ENCODE results near the gene ANKEF1. TPM values are rescaled to one million over a fixed set of nuclear protein-coding genes. Genes with fewer than 3 reads are reported as not detected.
A peak's percentile ranks its signal among the peaks of the same experiment; 100 is the strongest.
"Not testable (repeated sequence)": the region's sequence is repeated elsewhere in the genome, so short reads cannot be mapped to it uniquely, and the experiment has no call there.

Gene ANKEF1
- polyA plus RNA-seq, 1 donor (not counting 4 experiments of a cell fraction or from before 2014, with no cell fraction given): 12.4 TPM

DNA sequence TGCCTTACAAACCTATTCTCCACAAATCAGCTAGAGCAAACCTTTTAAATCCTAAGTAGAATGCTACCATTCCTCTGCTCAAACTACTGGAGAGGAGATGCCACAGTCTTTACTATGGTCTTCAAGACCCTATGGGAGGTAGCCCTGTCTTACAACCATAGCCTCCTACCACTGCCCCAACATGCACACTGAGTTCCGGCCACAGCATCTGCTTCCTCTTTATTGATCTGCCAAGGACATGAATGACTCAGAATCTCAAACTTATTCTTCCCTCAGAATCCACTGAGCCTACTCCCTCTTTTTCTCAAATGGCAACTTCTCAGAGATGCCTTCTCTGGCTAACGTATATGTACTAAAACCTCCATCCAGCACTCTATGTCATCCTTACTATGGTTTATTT, 12.2 kb upstream of the ANKEF1 start:
- Histone ChIP-seq H3K36me3 (ENCODE audit: control insufficient read depth in 2 of 2, extremely low read depth in 1 of 2, insufficient read depth in 2 of 2, low read length in 2 of 2) (no peaks in the 10 kb centered on the region), H3K4me3 (ENCODE audit: control insufficient read depth in 2 of 3, extremely low read depth in 1 of 3, insufficient read depth in 2 of 3, low read depth in 1 of 3, low read length in 3 of 3) (no peak overlapping the region), H3K4me1 (ENCODE audit: control insufficient read depth, extremely low read depth, insufficient read depth, low read length) (no peaks in the 10 kb centered on the region), H3K9me3 (ENCODE audit: control insufficient read depth, low read depth, low read length) (no peaks in the 10 kb centered on the region), H3K27me3 (ENCODE audit: control insufficient read depth, extremely low read depth, insufficient read depth, low read length) (no peaks in the 10 kb centered on the region), H3K79me2 (ENCODE audit: control insufficient read depth, insufficient read depth, low read length) (no peaks in the 10 kb centered on the region), H3K27ac (ENCODE audit: control insufficient read depth, insufficient read depth, low read length) (no peak overlapping the region), H2AFZ (ENCODE audit: control insufficient read depth, low read length) (peak overlapping the region; percentile 59), H3K9ac (ENCODE audit: control insufficient read depth, extremely low read depth, insufficient read depth, low read length) (no peak overlapping the region), H3K4me2 (ENCODE audit: control insufficient read depth, extremely low read depth, insufficient read depth, low read depth, low read length) (no peak overlapping the region), H4K20me1 (ENCODE audit: control insufficient read depth, extremely low read depth, insufficient read depth, low read length) (no peaks in the 10 kb centered on the region), H3K9me1 (ENCODE audit: control insufficient read depth, extremely low read depth, insufficient read depth, low read length) (no peaks in the 10 kb centered on the region)
- peak; percentile 29 for FAIRE-seq
- TF ChIP-seq EZH2 (IDR thresholded peaks at IDR 0.05; ENCODE audit: low read length): no peak
- TF ChIP-seq, protein P1, sequence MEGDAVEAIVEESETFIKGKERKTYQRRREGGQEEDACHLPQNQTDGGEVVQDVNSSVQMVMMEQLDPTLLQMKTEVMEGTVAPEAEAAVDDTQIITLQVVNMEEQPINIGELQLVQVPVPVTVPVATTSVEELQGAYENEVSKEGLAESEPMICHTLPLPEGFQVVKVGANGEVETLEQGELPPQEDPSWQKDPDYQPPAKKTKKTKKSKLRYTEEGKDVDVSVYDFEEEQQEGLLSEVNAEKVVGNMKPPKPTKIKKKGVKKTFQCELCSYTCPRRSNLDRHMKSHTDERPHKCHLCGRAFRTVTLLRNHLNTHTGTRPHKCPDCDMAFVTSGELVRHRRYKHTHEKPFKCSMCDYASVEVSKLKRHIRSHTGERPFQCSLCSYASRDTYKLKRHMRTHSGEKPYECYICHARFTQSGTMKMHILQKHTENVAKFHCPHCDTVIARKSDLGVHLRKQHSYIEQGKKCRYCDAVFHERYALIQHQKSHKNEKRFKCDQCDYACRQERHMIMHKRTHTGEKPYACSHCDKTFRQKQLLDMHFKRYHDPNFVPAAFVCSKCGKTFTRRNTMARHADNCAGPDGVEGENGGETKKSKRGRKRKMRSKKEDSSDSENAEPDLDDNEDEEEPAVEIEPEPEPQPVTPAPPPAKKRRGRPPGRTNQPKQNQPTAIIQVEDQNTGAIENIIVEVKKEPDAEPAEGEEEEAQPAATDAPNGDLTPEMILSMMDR (optimal IDR thresholded peaks at IDR 0.05 in 1 of 3, IDR thresholded peaks at IDR 0.05 in 1 of 3, conservative IDR thresholded peaks at IDR 0.05 in 1 of 3; ENCODE audit: extremely low read depth in 1 of 3, insufficient read depth in 2 of 3, low read length in 3 of 3): no peak
- DNase-seq (ENCODE audit: low read depth, low spot score): no peak
- dilution Hi-C loops (cut with MboI; ENCODE audit: extremely low pct_ligation_motif_present, low sequenced_read_pairs): no loop called here

DNA sequence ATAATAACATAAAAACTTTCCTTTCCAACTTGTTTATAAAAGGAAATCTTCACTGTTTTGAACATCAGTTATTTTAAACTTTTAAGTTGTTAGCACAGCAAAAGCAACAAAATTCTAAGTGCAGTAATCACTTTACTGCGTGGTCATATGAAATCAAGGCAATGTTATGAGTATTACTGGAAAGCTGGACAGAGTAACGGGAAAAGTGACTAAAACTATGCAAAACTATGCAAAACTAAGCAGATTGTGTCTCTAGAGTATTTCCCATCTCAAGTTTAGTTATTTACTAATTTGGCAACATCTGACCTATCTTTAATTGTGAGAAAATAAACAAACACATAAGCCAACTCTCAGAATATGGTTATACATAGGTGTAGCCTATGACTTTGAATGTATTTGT, 10.9 kb upstream of the ANKEF1 start:
- Histone ChIP-seq H3K9me3 (ENCODE audit: control insufficient read depth, low read depth, low read length) (no peaks in the 10 kb centered on the region), H3K79me2 (ENCODE audit: control insufficient read depth, insufficient read depth, low read length) (no peaks in the 10 kb centered on the region), H3K9me1 (ENCODE audit: control insufficient read depth, extremely low read depth, insufficient read depth, low read length) (no peaks in the 10 kb centered on the region), H4K20me1 (ENCODE audit: control insufficient read depth, extremely low read depth, insufficient read depth, low read length) (no peaks in the 10 kb centered on the region), H3K4me1 (ENCODE audit: control insufficient read depth, extremely low read depth, insufficient read depth, low read length) (no peaks in the 10 kb centered on the region), H3K4me2 (ENCODE audit: control insufficient read depth, extremely low read depth, insufficient read depth, low read depth, low read length) (no peak overlapping the region), H3K27me3 (ENCODE audit: control insufficient read depth, extremely low read depth, insufficient read depth, low read length) (no peaks in the 10 kb centered on the region), H3K9ac (ENCODE audit: control insufficient read depth, extremely low read depth, insufficient read depth, low read length) (no peak overlapping the region), H3K4me3 (ENCODE audit: control insufficient read depth in 2 of 3, extremely low read depth in 1 of 3, insufficient read depth in 2 of 3, low read depth in 1 of 3, low read length in 3 of 3) (no peak overlapping the region), H2AFZ (ENCODE audit: control insufficient read depth, low read length) (no peak overlapping the region), H3K27ac (ENCODE audit: control insufficient read depth, insufficient read depth, low read length) (no peak overlapping the region), H3K36me3 (ENCODE audit: control insufficient read depth in 2 of 2, extremely low read depth in 1 of 2, insufficient read depth in 2 of 2, low read length in 2 of 2) (no peaks in the 10 kb centered on the region)
- TF ChIP-seq EZH2 (IDR thresholded peaks at IDR 0.05; ENCODE audit: low read length): no peak
- TF ChIP-seq, protein P1 (optimal IDR thresholded peaks at IDR 0.05 in 1 of 3, IDR thresholded peaks at IDR 0.05 in 1 of 3, conservative IDR thresholded peaks at IDR 0.05 in 1 of 3; ENCODE audit: extremely low read depth in 1 of 3, insufficient read depth in 2 of 3, low read length in 3 of 3): no peak
- FAIRE-seq (no peak), DNase-seq (ENCODE audit: low read depth, low spot score) (no peak)
- dilution Hi-C loops (cut with MboI; ENCODE audit: extremely low pct_ligation_motif_present, low sequenced_read_pairs): no loop called here

DNA sequence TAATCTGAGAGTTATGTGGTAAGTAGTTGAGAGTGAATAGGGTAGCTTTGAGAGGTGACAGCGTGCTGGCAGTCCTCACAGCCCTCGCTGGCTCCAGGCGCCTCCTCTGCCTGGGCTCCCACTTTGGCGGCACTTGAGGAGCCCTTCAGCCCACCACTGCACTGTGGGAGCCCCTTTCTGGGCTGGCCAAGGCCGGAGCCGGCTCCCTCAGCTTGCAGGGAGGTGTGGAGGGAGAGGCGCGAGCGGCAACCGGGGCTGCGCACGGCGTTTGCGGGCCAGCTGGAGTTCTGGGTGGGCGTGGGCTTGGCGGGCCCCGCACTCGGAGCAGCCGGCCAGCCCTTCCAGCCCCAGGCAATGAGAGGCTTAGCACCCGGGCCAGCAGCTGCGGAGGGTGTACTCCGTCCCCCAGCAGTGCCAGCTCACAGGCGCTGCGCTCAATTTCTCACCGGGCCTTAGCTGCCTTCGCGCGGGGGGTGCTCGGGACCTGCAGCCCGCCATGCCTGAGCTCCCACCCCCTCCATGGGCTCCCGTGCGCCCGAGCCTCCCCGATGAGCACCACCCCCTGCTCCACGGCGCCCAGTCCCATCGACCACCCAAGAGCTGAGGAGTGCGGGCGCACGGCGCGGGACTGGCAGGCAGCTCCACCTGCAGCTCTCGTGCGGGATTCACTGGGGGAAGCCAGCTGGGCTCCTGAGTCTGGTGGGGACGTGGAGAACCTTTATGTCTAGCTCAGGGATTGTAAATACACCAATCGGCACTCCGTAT, 3.2 kb upstream of the ANKEF1 start:
- H3K36me3 ChIP-seq (ENCODE audit: control insufficient read depth in 2 of 2, extremely low read depth in 1 of 2, insufficient read depth in 2 of 2, low read length in 2 of 2); H3K4me3 ChIP-seq (ENCODE audit: control insufficient read depth in 2 of 3, extremely low read depth in 1 of 3, insufficient read depth in 2 of 3, low read depth in 1 of 3, low read length in 3 of 3); H3K9ac ChIP-seq (ENCODE audit: control insufficient read depth, extremely low read depth, insufficient read depth, low read length); H3K4me1 ChIP-seq (ENCODE audit: control insufficient read depth, extremely low read depth, insufficient read depth, low read length); H3K27me3 ChIP-seq (ENCODE audit: control insufficient read depth, extremely low read depth, insufficient read depth, low read length); FAIRE-seq; H3K9me3 ChIP-seq (ENCODE audit: control insufficient read depth, low read depth, low read length); H3K27ac ChIP-seq (ENCODE audit: control insufficient read depth, insufficient read depth, low read length); H3K4me2 ChIP-seq (ENCODE audit: control insufficient read depth, extremely low read depth, insufficient read depth, low read depth, low read length); dilution Hi-C loops (cut with MboI; ENCODE audit: extremely low pct_ligation_motif_present, low sequenced_read_pairs); H3K9me1 ChIP-seq (ENCODE audit: control insufficient read depth, extremely low read depth, insufficient read depth, low read length); DNase-seq (ENCODE audit: low read depth, low spot score); H4K20me1 ChIP-seq (ENCODE audit: control insufficient read depth, extremely low read depth, insufficient read depth, low read length); H2AFZ ChIP-seq (ENCODE audit: control insufficient read depth, low read length): not testable (repeated sequence)
- H3K79me2 ChIP-seq (ENCODE audit: control insufficient read depth, insufficient read depth, low read length): peaks cover 11% of the 10 kb centered on the region

DNA sequence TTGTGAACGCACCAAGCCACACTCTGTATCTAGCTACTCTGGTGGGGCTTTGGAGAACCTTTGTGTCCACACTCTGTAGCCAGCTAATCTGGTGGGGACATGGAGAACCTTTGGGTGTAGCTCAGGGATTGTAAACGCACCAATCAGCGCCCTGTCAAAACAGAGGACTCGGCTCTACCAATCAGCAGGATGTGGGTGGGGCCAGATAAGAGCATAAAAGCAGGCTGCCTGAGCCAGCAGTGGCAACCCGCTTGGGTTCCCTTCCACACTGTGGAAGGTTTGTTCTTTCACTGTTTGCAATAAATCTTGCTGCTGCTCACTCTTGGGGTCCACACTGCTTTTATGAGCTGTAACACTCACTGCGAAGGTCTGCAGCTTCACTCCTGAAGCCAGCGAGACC, 2.5 kb upstream of the ANKEF1 start:
- FAIRE-seq; H2AFZ ChIP-seq (ENCODE audit: control insufficient read depth, low read length); H4K20me1 ChIP-seq (ENCODE audit: control insufficient read depth, extremely low read depth, insufficient read depth, low read length); H3K27ac ChIP-seq (ENCODE audit: control insufficient read depth, insufficient read depth, low read length); DNase-seq (ENCODE audit: low read depth, low spot score); H3K4me1 ChIP-seq (ENCODE audit: control insufficient read depth, extremely low read depth, insufficient read depth, low read length); H3K9ac ChIP-seq (ENCODE audit: control insufficient read depth, extremely low read depth, insufficient read depth, low read length); H3K9me1 ChIP-seq (ENCODE audit: control insufficient read depth, extremely low read depth, insufficient read depth, low read length); dilution Hi-C loops (cut with MboI; ENCODE audit: extremely low pct_ligation_motif_present, low sequenced_read_pairs); H3K27me3 ChIP-seq (ENCODE audit: control insufficient read depth, extremely low read depth, insufficient read depth, low read length); H3K4me2 ChIP-seq (ENCODE audit: control insufficient read depth, extremely low read depth, insufficient read depth, low read depth, low read length); H3K9me3 ChIP-seq (ENCODE audit: control insufficient read depth, low read depth, low read length); H3K4me3 ChIP-seq (ENCODE audit: control insufficient read depth in 2 of 3, extremely low read depth in 1 of 3, insufficient read depth in 2 of 3, low read depth in 1 of 3, low read length in 3 of 3); H3K36me3 ChIP-seq (ENCODE audit: control insufficient read depth in 2 of 2, extremely low read depth in 1 of 2, insufficient read depth in 2 of 2, low read length in 2 of 2): not testable (repeated sequence)
- H3K79me2 ChIP-seq (ENCODE audit: control insufficient read depth, insufficient read depth, low read length): peaks cover 16% of the 10 kb centered on the region

Data from keratinocyte (primary cell).